K562 (cell line): ENCODE results near the gene SPHK2. TPM values are rescaled to one million over a fixed set of nuclear protein-coding genes. Genes with fewer than 3 reads are reported as not detected.

ENCODE experiments used
- ARNT ChIP-seq, 2 experiments: fragments of 450-650 bp; IDR thresholded peaks; 2 replicates each; pipeline ENCODE4 v1.6.1; 2016; ENCODE audit warnings: mild to moderate bottlenecking in 1 of 2
- HCFC1 ChIP-seq: IDR thresholded peaks from 2 replicates; pipeline ENCODE4 v1.6.1; 2012; ENCODE audit warnings: low read depth, low read length, improper control_type of control experiment
- JUND ChIP-seq, 2 experiments: IDR thresholded peaks; 2 replicates in 1 of 2; 3 replicates in 1 of 2; pipeline ENCODE4 v1.6.1; 2011; ENCODE audit warnings: borderline replicate concordance in 2 of 2, low read depth in 2 of 2, low read length in 2 of 2, improper control_type of control experiment in 1 of 2, missing biosample characterization in 1 of 2, missing genetic modification characterization in 1 of 2, missing genetic modification reagents in 1 of 2
- MED1 ChIP-seq: sonication (generic); formaldehyde crosslinking; IDR thresholded peaks from 2 replicates; pipeline ENCODE4 v1.8.1; 2023; ENCODE audit warnings: missing genetic modification reagents, borderline replicate concordance
- MIER1 ChIP-seq: fragments of 450-650 bp; IDR thresholded peaks from 2 replicates; pipeline ENCODE4 v1.6.1; 2016; ENCODE audit warnings: antibody characterized with exemption, mild to moderate bottlenecking, low read depth
- MTA3 ChIP-seq: fragments of 450-650 bp; formaldehyde crosslinking; IDR thresholded peaks from 2 replicates; pipeline ENCODE4 v1.6.1; 2017; ENCODE audit warnings: mild to moderate bottlenecking, borderline replicate concordance
- NFYB ChIP-seq: IDR thresholded peaks from 2 replicates; pipeline ENCODE4 v1.6.1; 2011; ENCODE audit warnings: mild to moderate bottlenecking, moderate library complexity; ENCODE audit not compliant: insufficient read length; ENCODE audit errors: extremely low read depth
- OTX1 ChIP-seq: fragments of 450-650 bp; formaldehyde crosslinking; IDR thresholded peaks from 2 replicates; pipeline ENCODE4 v1.4.0; 2022; ENCODE audit warnings: mild to moderate bottlenecking
- POLR2AphosphoS5 ChIP-seq: IDR thresholded peaks from 2 replicates; pipeline ENCODE4 v1.6.1; 2011; ENCODE audit warnings: mild to moderate bottlenecking, low read depth, low read length, moderate library complexity; ENCODE audit not compliant: control insufficient read depth, insufficient read depth
- SIRT6 ChIP-seq: IDR thresholded peaks from one replicate; pipeline ENCODE4 v1.6.1; 2012; ENCODE audit warnings: low read depth, mild to moderate bottlenecking, control low read depth, inconsistent platforms, low read length, moderate library complexity
- TAL1 ChIP-seq: fragments of 450-650 bp; IDR thresholded peaks from 2 replicates; pipeline ENCODE4 v1.6.1; 2016; ENCODE audit warnings: mild to moderate bottlenecking
- TEAD2 ChIP-seq: fragments of 450-650 bp; IDR thresholded peaks from 2 replicates; pipeline ENCODE4 v1.6.1; 2016; ENCODE audit warnings: missing genetic modification characterization, control low read depth, missing compliant biosample characterization
- TEAD4 ChIP-seq, 2 experiments: sonication (generic) in 1 of 2; formaldehyde crosslinking in 1 of 2; IDR thresholded peaks; 2 replicates each; pipeline versions ENCODE4 v1.6.1 to v1.8.0; 2012 to 2022; ENCODE audit warnings: borderline replicate concordance in 1 of 2, inconsistent platforms in 1 of 2, low read length in 1 of 2, mild to moderate bottlenecking in 1 of 2, missing genetic modification reagents in 1 of 2
- ZBTB8A ChIP-seq: fragments of 450-650 bp; IDR thresholded peaks from 2 replicates; pipeline ENCODE4 v1.6.1; 2018; ENCODE audit warnings: mild to moderate bottlenecking, moderate library complexity; ENCODE audit not compliant: partially characterized antibody
- ZNF407 ChIP-seq: fragments of 450-650 bp; IDR thresholded peaks from 2 replicates; pipeline ENCODE4 v1.6.1; 2016; ENCODE audit warnings: low read depth
- ZNF584 ChIP-seq: fragments of 200-800 bp; sonication (Bioruptor generic); IDR thresholded peaks from 2 replicates; pipeline ENCODE4 v1.6.1; 2016; ENCODE audit warnings: low read depth, mild to moderate bottlenecking, missing genetic modification characterization, missing compliant biosample characterization
- polyA plus RNA-seq, 8 experiments: library from polyadenylated mRNA; depleted of rRNA in 4 of 8; stranded (reverse) in 5 of 8; unstranded in 3 of 8; fragments of >200 nt; fragmentation: Nextera tagmentation in 2 of 8; fragmentation: Illumina TruSeq in 1 of 8; extraction: Ambion mirVana in 2 of 8; extraction: Trizol in 1 of 8; gene quantifications; 2 replicates each; pipeline versions ENCODE4 v1.2.1 to v1.2.3, GENCODE V29; 2011 to 2014; ENCODE audit warnings: inconsistent platforms in 1 of 8, missing spikeins in 1 of 8
- total RNA-seq, 7 experiments: library from RNA; depleted of rRNA in 6 of 7; stranded (reverse); fragments of >200 nt in 6 of 7; fragmentation: Illumina TruSeq in 2 of 7; extraction: Trizol in 2 of 7; gene quantifications; 2 replicates each; pipeline versions ENCODE4 v1.2.1 to v1.2.3, GENCODE V29; 2011 to 2021; ENCODE audit warnings: low replicate concordance in 1 of 7

SPHK2 gene
- total and polyA plus RNA-seq, 9 of the 15 experiments (the other 6 are each of a cell fraction or from before 2014, with no cell fraction given), result 0.10 to 15.2 (median 2.9) TPM

- TF ChIP-seq ZNF407 (0 out of 2 replicates have a peak, but pooled peaks have one; percentile 16), TEAD4 (IDR thresholded peaks at IDR 0.05; ENCODE audit: low read length) (peak; percentile 39; the same call in 1 of the 2 replicates), TEAD4 (CRISPR knock-in tag; IDR thresholded peaks at IDR 0.05; ENCODE audit: borderline replicate concordance) (no peak), TAL1 (no peak; the same call in 1 of the 2 replicates), HCFC1 (peak; percentile 53), JUND (IDR thresholded peaks at IDR 0.05; ENCODE audit: borderline replicate concordance, low read depth, low read length) (peak; percentile 97), JUND (tag; IDR thresholded peaks at IDR 0.05; ENCODE audit: borderline replicate concordance, low read depth, low read length) (no peak; the same call in 2 of the 3 replicates), MED1 (no peak), TEAD2 (no peak), ZNF584 (CRISPR knock-in tag) (no peak; the same call in 1 of the 2 replicates), SIRT6 (no peak), ZBTB8A (no peak), MTA3 (no peak; the same call in none of the 2 replicates), NFYB (no peak), OTX1 (0 out of 2 replicates have a peak, but pooled peaks have one; percentile 22), MIER1 (peak; percentile 62), POLR2AphosphoS5 (0 out of 2 replicates have a peak, but pooled peaks have one; percentile 16), ARNT (IDR thresholded peaks at IDR 0.05) (peak; percentile 62 to 89)
Measured at GRCh38 chr19:48637948-48638830, 18.9 kb downstream of the SPHK2 start (continued).
